ENCODE measurements around the gene MTFMT. TPM values are rescaled to one million over a fixed set of nuclear protein-coding genes. Genes with fewer than 3 reads are reported as not detected.
"Not testable (repeated sequence)": the region's sequence is repeated elsewhere in the genome, so short reads cannot be mapped to it uniquely, and the experiment has no call there.

The MTFMT gene
- total and polyA plus RNA-seq, 2 donors (not counting 1 experiment from before 2014, with no cell fraction given), result 16.6 to 17.0 TPM

DNA sequence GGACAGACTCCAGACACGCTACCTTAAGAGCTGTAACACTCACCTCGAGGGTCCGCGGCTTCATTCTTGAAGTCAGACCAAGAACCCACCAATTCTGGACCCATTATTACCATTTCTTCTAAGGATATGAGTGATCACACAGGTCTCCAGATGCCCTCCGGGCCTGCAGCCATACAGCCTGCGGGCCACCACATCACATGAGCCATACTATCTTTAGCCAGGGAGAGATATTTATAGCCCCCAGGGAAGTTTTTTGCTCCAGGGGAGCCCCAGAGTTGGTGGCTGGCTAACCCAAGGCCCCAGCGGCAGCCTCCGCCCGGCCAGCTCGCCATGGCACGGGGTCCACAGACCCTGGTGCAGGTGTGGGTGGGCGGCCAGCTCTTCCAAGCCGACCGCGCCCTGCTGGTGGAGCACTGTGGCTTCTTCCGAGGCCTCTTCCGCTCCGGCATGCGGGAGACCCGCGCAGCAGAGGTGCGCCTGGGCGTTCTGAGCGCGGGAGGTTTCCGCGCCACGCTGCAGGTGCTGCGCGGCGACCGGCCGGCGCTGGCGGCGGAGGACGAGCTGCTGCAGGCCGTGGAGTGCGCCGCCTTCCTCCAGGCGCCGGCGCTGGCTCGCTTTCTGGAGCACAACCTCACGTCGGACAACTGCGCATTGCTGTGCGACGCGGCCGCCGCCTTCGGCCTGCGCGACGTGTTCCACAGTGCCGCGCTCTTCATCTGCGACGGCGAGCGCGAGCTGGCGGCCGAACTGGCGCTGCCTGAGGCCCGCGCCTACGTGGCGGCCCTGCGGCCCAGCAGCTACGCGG is 47.2 kb upstream of the MTFMT start, which contains the start of gene KBTBD13:
KBTBD13 (plus strand) TSS at position 261 of the 805 bp plus-strand sequence; CDS start at position 331, 70 bp downstream.
- Histone ChIP-seq H3K9me3 (ENCODE audit: control insufficient read depth, insufficient read depth, low read depth, low read length) (no peaks in the 10 kb centered on the region), H3K4me2 (ENCODE audit: extremely low read depth, insufficient read depth, low read length) (no peak within 1 kb of the TSS), H3K4me1 (ENCODE audit: control insufficient read depth, extremely low read depth, insufficient read depth, low read length) (peaks cover 5% of the 10 kb centered on the region), H3K79me2 (ENCODE audit: control insufficient read depth, insufficient read depth, low read length) (no peaks in the 10 kb centered on the region), H3K9ac (ENCODE audit: insufficient read depth, low read length) (no peak within 1 kb of the TSS), H3K36me3 (ENCODE audit: control insufficient read depth, insufficient read depth, low read length) (no peaks in the 10 kb centered on the region), H4K20me1 (ENCODE audit: control insufficient read depth, extremely low read depth, insufficient read depth, low read length) (no peaks in the 10 kb centered on the region), H2AFZ (ENCODE audit: low read length) (no peak within 1 kb of the TSS), H3K27me3 (ENCODE audit: control insufficient read depth, insufficient read depth, low read length) (peaks cover 2% of the 10 kb centered on the region), H3K27ac (ENCODE audit: insufficient read depth, low read length) (no peak within 1 kb of the TSS), H3K4me3 (replicated peaks in 1 of 4; ENCODE audit: control extremely low read depth in 1 of 4, insufficient read depth in 1 of 4, low read depth in 3 of 4, low read length in 4 of 4) (no peak within 1 kb of the TSS)
- no peak for DNase-seq (ENCODE audit: low read depth in 2 of 2)
- no peak for TF ChIP-seq EZH2 (IDR thresholded peaks at IDR 0.05; ENCODE audit: low read length, missing control alignments)
- TF ChIP-seq, protein P1, sequence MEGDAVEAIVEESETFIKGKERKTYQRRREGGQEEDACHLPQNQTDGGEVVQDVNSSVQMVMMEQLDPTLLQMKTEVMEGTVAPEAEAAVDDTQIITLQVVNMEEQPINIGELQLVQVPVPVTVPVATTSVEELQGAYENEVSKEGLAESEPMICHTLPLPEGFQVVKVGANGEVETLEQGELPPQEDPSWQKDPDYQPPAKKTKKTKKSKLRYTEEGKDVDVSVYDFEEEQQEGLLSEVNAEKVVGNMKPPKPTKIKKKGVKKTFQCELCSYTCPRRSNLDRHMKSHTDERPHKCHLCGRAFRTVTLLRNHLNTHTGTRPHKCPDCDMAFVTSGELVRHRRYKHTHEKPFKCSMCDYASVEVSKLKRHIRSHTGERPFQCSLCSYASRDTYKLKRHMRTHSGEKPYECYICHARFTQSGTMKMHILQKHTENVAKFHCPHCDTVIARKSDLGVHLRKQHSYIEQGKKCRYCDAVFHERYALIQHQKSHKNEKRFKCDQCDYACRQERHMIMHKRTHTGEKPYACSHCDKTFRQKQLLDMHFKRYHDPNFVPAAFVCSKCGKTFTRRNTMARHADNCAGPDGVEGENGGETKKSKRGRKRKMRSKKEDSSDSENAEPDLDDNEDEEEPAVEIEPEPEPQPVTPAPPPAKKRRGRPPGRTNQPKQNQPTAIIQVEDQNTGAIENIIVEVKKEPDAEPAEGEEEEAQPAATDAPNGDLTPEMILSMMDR (conservative IDR thresholded peaks at IDR 0.05 in 1 of 2, IDR thresholded peaks at IDR 0.05 in 1 of 2; ENCODE audit: low read depth in 1 of 2, low read length in 2 of 2), result no peak

DNA sequence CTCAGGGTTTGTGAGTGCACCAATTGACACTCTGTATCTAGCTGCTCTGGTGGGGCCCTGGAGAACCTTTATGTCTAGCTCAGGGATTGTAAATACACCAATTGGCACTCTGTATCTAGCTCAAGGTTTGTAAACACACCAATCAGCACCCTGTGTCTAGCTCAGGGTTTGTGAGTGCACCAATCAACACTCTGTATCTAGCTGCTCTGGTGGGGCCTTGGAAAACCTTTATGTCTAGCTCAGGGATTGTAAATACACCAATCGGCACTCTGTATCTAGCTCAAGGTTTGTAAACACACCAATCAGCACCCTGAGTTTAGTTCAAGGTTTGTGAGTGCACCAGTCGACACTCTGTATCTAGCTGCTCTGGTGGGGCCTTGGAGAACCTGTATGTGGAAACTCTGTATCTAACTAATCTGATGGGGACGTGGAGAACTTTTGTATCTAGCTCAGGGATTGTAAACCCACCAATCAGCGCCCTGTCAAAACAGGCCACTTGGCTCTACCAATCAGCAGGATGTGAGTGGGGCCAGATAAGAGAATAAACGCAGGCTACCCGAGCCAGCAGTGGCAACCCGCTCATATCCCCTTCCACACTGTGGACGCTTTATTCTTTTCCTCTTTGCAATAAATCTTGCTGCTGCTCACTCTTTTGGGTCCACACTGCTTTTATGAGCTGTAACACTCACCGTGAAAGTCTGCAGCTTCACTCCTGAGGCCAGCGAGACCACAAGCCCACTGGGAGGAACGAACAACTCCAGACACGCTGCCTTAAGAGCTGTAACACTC is 46.4 kb upstream of the MTFMT start:
- H3K4me3 ChIP-seq (replicated peaks in 1 of 4; ENCODE audit: control extremely low read depth in 1 of 4, insufficient read depth in 1 of 4, low read depth in 3 of 4, low read length in 4 of 4); H3K9me3 ChIP-seq (ENCODE audit: control insufficient read depth, insufficient read depth, low read depth, low read length); H2AFZ ChIP-seq (ENCODE audit: low read length); H3K36me3 ChIP-seq (ENCODE audit: control insufficient read depth, insufficient read depth, low read length); H4K20me1 ChIP-seq (ENCODE audit: control insufficient read depth, extremely low read depth, insufficient read depth, low read length); H3K27me3 ChIP-seq (ENCODE audit: control insufficient read depth, insufficient read depth, low read length); H3K4me2 ChIP-seq (ENCODE audit: extremely low read depth, insufficient read depth, low read length); H3K79me2 ChIP-seq (ENCODE audit: control insufficient read depth, insufficient read depth, low read length); DNase-seq (ENCODE audit: low read depth in 2 of 2); H3K9ac ChIP-seq (ENCODE audit: insufficient read depth, low read length); H3K27ac ChIP-seq (ENCODE audit: insufficient read depth, low read length): not testable (repeated sequence)
- peaks cover 14% of the 10 kb centered on the region for H3K4me1 ChIP-seq (ENCODE audit: control insufficient read depth, extremely low read depth, insufficient read depth, low read length)

DNA sequence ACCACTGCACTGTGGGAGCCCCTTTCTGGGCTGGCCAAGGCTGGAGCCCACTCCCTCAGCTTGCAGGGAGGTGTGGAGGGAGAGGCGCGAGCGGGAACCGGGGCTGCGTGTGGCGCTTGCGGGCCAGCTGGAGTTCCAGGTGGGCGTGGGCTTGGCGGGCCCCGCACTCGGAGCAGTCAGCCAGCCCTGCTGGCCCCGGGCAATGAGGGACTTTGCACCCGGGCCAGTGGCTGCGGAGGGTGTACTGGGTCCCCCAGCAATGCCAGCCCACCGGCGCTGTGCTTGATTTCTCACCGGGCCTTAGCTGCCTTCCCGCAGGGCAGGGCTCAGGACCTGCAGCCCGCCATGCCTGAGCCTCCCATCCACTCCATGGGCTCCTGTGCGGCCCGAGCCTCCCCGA is 45.5 kb upstream of the MTFMT start:
- not testable (repeated sequence) for H3K79me2 ChIP-seq (ENCODE audit: control insufficient read depth, insufficient read depth, low read length); H3K36me3 ChIP-seq (ENCODE audit: control insufficient read depth, insufficient read depth, low read length)

More for the DNA sequence above, 45.5 kb upstream of the MTFMT start:
- DNase-seq (ENCODE audit: low read depth in 2 of 2); H3K27ac ChIP-seq (ENCODE audit: insufficient read depth, low read length); H3K9me3 ChIP-seq (ENCODE audit: control insufficient read depth, insufficient read depth, low read depth, low read length); H3K9ac ChIP-seq (ENCODE audit: insufficient read depth, low read length); H3K27me3 ChIP-seq (ENCODE audit: control insufficient read depth, insufficient read depth, low read length); H4K20me1 ChIP-seq (ENCODE audit: control insufficient read depth, extremely low read depth, insufficient read depth, low read length); H3K4me2 ChIP-seq (ENCODE audit: extremely low read depth, insufficient read depth, low read length); H3K4me3 ChIP-seq (replicated peaks in 1 of 4; ENCODE audit: control extremely low read depth in 1 of 4, insufficient read depth in 1 of 4, low read depth in 3 of 4, low read length in 4 of 4); H2AFZ ChIP-seq (ENCODE audit: low read length): not testable (repeated sequence)
- H3K4me1 ChIP-seq (ENCODE audit: control insufficient read depth, extremely low read depth, insufficient read depth, low read length), result peaks cover 22% of the 10 kb centered on the region

Measured in fibroblast of lung (primary cell).